HepG2 (cell line): Measurements from ENCODE around the gene PLXNB2. TPM values are rescaled to one million over a fixed set of nuclear protein-coding genes. Genes with fewer than 3 reads are reported as not detected.

ENCODE experiments used
- BHLHE40 ChIP-seq: IDR thresholded peaks from 2 replicates; pipeline ENCODE4 v1.6.1; 2011; ENCODE audit warnings: low read length, improper control_type of control experiment
- GATA4 ChIP-seq: sonication (generic); IDR thresholded peaks from 2 replicates; pipeline ENCODE4 v1.6.1; 2016; ENCODE audit warnings: antibody characterized with exemption, low read depth, borderline replicate concordance
- GATAD1 ChIP-seq: IDR thresholded peaks from 2 replicates; pipeline ENCODE4 v1.6.1; 2016; ENCODE audit warnings: missing genetic modification reagents, missing compliant biosample characterization
- HOXD1 ChIP-seq: sonication (generic); formaldehyde crosslinking; IDR thresholded peaks from 2 replicates; pipeline ENCODE4 v1.5.0; 2020; ENCODE audit warnings: missing genetic modification reagents
- IKZF5 ChIP-seq: IDR thresholded peaks from 2 replicates; pipeline ENCODE4 v1.6.1; 2018; ENCODE audit warnings: missing genetic modification reagents, mild to moderate bottlenecking, missing compliant biosample characterization
- IRF1 ChIP-seq: sonication (generic); formaldehyde crosslinking; IDR thresholded peaks from 2 replicates; pipeline ENCODE4 v1.4.0; 2020; ENCODE audit warnings: low read depth, mild to moderate bottlenecking, missing genetic modification reagents
- MIER3 ChIP-seq: IDR thresholded peaks from 2 replicates; pipeline ENCODE4 v1.6.1; 2016; ENCODE audit warnings: missing compliant biosample characterization, borderline replicate concordance
- MTA1 ChIP-seq: sonication (generic); formaldehyde crosslinking; IDR thresholded peaks from 2 replicates; pipeline ENCODE4 v1.4.0; 2020; ENCODE audit warnings: missing genetic modification reagents, mild to moderate bottlenecking, borderline replicate concordance
- PAWR ChIP-seq: sonication (generic); formaldehyde crosslinking; IDR thresholded peaks from 2 replicates; pipeline ENCODE4 v1.4.0; 2020; ENCODE audit warnings: missing genetic modification reagents, mild to moderate bottlenecking, borderline replicate concordance
- RNF219 ChIP-seq: sonication (generic); formaldehyde crosslinking; IDR thresholded peaks from 2 replicates; pipeline ENCODE4 v1.5.0; 2020; ENCODE audit warnings: mild to moderate bottlenecking, missing genetic modification reagents
- SP2 ChIP-seq: sonication (generic); formaldehyde crosslinking; IDR thresholded peaks from 2 replicates; pipeline ENCODE4 v1.5.1; 2020; ENCODE audit warnings: mild to moderate bottlenecking, missing genetic modification reagents
- TEAD3 ChIP-seq: optimal IDR thresholded peaks from 2 replicates; pipeline ENCODE3; 2016; ENCODE audit warnings: borderline replicate concordance
- TFE3 ChIP-seq: IDR thresholded peaks from 2 replicates; pipeline ENCODE4 v1.6.1; 2016
- TMF1 ChIP-seq: sonication (generic); formaldehyde crosslinking; IDR thresholded peaks from 2 replicates; pipeline ENCODE4 v1.8.1; 2022; ENCODE audit warnings: low read depth, missing genetic modification reagents
- YEATS4 ChIP-seq: sonication (generic); formaldehyde crosslinking; IDR thresholded peaks from 2 replicates; pipeline ENCODE4 v1.4.0; 2020; ENCODE audit warnings: missing genetic modification reagents, borderline replicate concordance
- ZFP36 ChIP-seq: fragments of 150-350 bp; IDR thresholded peaks from 2 replicates; pipeline ENCODE4 v1.6.1; 2018; ENCODE audit warnings: borderline replicate concordance, low read length, low read depth; ENCODE audit not compliant: partially characterized antibody
- ZFP36L1 ChIP-seq: sonication (generic); formaldehyde crosslinking; IDR thresholded peaks from 2 replicates; pipeline ENCODE4 v1.8.0; 2022; ENCODE audit warnings: mild to moderate bottlenecking, missing genetic modification reagents, moderate library complexity
- ZNF275 ChIP-seq: sonication (generic); formaldehyde crosslinking; IDR thresholded peaks from 2 replicates; pipeline ENCODE4 v1.8.0; 2022; ENCODE audit warnings: missing genetic modification reagents, mild to moderate bottlenecking, inconsistent platforms, borderline replicate concordance
- ZNF484 ChIP-seq: sonication (generic); formaldehyde crosslinking; IDR thresholded peaks from 2 replicates; pipeline ENCODE4 v1.5.1; 2020; ENCODE audit warnings: mild to moderate bottlenecking, low read depth, missing genetic modification reagents, borderline replicate concordance
- ZNF607 ChIP-seq: sonication (generic); formaldehyde crosslinking; IDR thresholded peaks from 2 replicates; pipeline ENCODE4 v1.5.1; 2020; ENCODE audit warnings: missing genetic modification reagents, mild to moderate bottlenecking, borderline replicate concordance
- ZSCAN12 ChIP-seq: sonication (generic); formaldehyde crosslinking; IDR thresholded peaks from 2 replicates; pipeline ENCODE4 v1.9.0; 2021; ENCODE audit warnings: mild to moderate bottlenecking, missing genetic modification reagents
- ZSCAN20 ChIP-seq: sonication (generic); formaldehyde crosslinking; IDR thresholded peaks from 2 replicates; pipeline ENCODE4 v1.4.0; 2020; ENCODE audit warnings: missing genetic modification reagents, mild to moderate bottlenecking, borderline replicate concordance
- polyA plus RNA-seq, 8 experiments: library from polyadenylated mRNA; depleted of rRNA in 3 of 8; stranded (reverse) in 7 of 8; unstranded in 1 of 8; fragments of >200 nt; fragmentation: Illumina TruSeq in 4 of 8; extraction: Trizol in 4 of 8; gene quantifications; 2 replicates each; pipeline versions ENCODE4 v1.2.1 to v1.2.3, GENCODE V29; 2011 to 2016; ENCODE audit warnings: low read depth in 4 of 8, missing spikeins in 1 of 8, mixed read lengths in 1 of 8; ENCODE audit not compliant: insufficient read depth in 1 of 8
- total RNA-seq, 5 experiments: library from RNA; depleted of rRNA; stranded (reverse); fragments of >200 nt; fragmentation: Illumina TruSeq; extraction: Trizol; gene quantifications; 2 replicates each; pipeline ENCODE4 v1.2.3, GENCODE V29; 2016; ENCODE audit warnings: low read depth in 1 of 5

The PLXNB2 gene
- total and polyA plus RNA-seq, 2 of the 13 experiments (the other 11 are each of a cell fraction or from before 2014, with no cell fraction given): 32.6 to 68.9 TPM

GRCh38 chr22:50250555-50251476 is 56.6 kb downstream of the PLXNB2 start, which contains the start of gene HDAC10 (continued):
- TF ChIP-seq PAWR (CRISPR knock-in tag) (no peak), IRF1 (no peak), MIER3 (CRISPR knock-in tag) (no peak), ZSCAN20 (CRISPR knock-in tag) (no peak), ZFP36 (no peak), ZNF275 (CRISPR knock-in tag) (0 out of 2 replicates have a peak, but pooled peaks have one; percentile 25), ZFP36L1 (CRISPR knock-in tag) (no peak), BHLHE40 (no peak), GATA4 (no peak), ZNF607 (peak; percentile 41; the same call in 1 of the 2 replicates), YEATS4 (CRISPR knock-in tag) (peak; percentile 69; the same call in 1 of the 2 replicates), TFE3 (CRISPR knock-in tag) (no peak), GATAD1 (CRISPR knock-in tag) (no peak), MTA1 (CRISPR knock-in tag) (no peak), TEAD3 (CRISPR knock-in tag) (no peak), IKZF5 (CRISPR knock-in tag) (no peak), ZNF484 (CRISPR knock-in tag) (no peak), SP2 (CRISPR knock-in tag) (peak; percentile 52), ZSCAN12 (no peak), HOXD1 (CRISPR knock-in tag) (no peak), RNF219 (CRISPR knock-in tag) (no peak), TMF1 (CRISPR knock-in tag) (no peak)
